Left kidney (tissue), 8 donors: Measurements from ENCODE around the gene RAD51AP2. TPM values are rescaled to one million over a fixed set of nuclear protein-coding genes. Genes with fewer than 3 reads are reported as not detected.
"Not testable (repeated sequence)": the region's sequence is repeated elsewhere in the genome, so short reads cannot be mapped to it uniquely, and the experiment has no call there.

Source experiments
- DNase-seq: peaks from one replicate; pipeline ENCODE4 v3.0.0-alpha.2; 2013
- long read RNA-seq, 8 donors: transcript quantifications; one replicate each; lab custom pipeline, GENCODE V29; 2026
- polyA plus RNA-seq: library from polyadenylated mRNA; unstranded; fragments of 120-200 nt; gene quantifications from one replicate; pipeline ENCODE4 v1.2.1, GENCODE V29; 2013; ENCODE audit not compliant: insufficient read length

The RAD51AP2 gene
- polyA plus RNA-seq, result 0.38 TPM
- long read RNA-seq, donor 1, result 0 reads
- long read RNA-seq, donor 2, result 0 reads
- long read RNA-seq, donor 3, result 0 reads
- long read RNA-seq, donor 4, result 0 reads
- long read RNA-seq, donor 5, result 0 reads
- long read RNA-seq, donor 6, result 0 reads
- long read RNA-seq, donor 7, result 0 reads
- long read RNA-seq, donor 8, result 0 reads

DNA sequence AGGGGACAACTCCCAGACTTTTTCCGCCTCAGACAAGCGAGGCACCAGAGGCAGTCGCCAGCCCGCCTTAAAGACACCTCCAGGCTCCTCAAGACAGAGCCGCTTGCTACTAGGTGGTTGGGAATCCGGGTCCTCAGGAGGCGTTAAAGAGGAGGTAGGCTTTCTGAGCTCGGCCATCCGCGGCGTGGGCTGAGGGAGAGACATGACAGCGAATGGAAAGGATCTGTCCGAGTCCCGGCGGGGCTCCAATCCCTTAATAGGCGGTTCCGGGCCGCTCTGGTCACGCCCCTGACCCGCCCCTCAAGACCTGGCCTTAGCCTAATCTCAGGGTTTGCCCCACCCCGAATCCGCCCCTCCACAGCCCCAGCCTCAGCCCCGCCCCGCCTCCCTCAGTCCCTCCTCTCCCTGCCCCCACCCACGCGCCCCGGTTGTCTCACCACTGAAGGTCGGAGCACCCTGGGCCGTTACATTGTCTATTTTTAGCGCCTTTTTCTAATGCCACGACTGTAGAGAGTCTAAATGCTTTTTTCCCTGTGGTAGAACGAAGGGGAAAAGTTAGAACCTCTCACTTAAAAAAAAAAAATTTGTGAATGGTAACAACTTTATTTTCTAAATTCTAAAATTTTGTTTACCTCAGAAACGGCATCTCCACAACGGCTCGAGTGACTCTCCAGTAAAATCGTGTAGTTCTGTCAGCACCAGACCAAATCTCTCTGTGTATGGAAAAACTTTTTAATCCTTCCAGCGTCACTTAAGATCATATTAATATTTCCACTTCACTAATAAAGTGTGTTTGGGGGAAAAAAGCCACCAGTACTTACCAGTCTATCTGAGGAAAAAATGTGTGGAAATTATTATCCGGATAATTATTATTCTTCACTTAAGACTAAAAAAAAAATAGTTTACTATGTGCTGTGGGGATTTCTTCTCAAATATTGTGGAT, at the start of gene RAD51AP2:
TSS of gene RAD51AP2 (minus strand) at position 229 of the 943 bp plus-strand sequence. CDS start at position 204, 25 bp downstream.
- DNase-seq, result peak; percentile 81

DNA sequence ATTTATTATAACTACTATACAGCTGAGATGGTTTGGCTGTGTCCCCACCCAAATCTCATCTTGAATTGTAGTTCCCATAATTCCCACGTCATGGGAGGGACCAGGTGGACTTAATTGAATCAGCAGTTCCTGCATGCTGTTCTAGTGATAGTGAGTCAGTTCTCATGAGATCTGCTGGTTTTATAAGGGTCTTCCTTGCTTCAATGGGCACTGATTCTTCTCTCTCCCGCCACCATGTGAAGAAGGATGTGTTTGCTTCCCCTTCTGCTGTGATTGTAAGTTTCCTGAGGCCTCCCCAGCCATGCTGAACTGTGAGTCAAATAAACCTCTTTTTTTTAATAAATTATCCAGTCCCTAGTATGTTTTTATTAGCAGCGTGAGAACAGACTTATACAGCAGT, 47.5 kb upstream of the RAD51AP2 start:
- not testable (repeated sequence) for DNase-seq

DNA sequence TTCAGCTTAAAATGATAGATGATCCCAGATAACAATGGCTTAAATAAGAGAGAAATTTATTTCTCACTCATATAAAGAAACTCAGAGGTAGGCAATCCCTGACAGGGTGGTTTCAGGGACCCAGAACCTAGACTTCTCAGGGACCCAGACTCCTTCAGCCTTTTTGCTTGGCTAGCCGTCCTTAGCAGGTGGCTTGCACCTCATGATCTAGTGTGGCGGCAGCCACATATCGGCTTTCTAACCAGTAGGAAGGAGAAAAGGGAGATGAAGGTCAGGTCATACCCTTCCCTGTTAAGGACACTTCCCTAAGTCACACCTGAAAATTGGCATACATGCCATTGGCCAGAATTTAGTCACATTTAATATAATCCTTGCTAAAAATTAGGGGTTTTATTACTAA, 40.6 kb upstream of the RAD51AP2 start:
- no peak for DNase-seq

DNA sequence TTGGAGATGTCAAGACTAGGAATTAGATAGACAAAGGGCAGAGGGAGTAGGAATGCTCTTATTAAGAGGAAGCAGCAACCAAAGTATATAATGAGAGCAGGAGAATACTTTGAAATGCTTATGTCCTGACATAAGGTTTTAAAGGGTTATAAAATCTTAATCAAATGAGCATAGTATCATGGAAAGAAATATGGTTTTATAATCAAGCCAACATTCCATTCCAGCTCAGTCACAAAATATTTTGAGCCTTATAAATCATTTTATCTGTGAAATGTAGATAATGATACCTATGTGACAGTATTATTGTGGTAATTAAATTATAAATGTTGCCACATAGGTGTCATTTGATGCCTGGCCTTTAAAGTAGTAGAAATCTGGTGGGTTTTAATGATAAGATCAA, 39.8 kb upstream of the RAD51AP2 start:
- no peak for DNase-seq

DNA sequence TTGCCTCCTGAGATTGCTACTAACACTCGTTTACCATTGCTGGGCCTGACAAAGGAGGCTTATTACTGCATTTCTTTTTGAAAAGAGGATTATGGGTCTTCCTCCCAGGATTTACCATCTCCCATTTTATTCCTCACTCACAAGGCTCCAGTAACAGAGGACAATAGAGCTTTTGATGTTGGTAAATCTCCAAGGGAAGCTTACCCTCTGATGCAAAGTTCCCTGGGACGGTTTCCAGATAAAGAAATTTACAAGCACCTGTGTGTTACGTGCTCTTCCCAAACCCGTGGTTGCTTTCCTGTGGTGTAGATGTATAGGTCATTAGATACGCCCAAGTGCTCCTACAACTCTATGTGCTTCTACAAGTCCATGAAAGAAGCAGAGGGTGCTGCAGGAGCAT, 39.4 kb upstream of the RAD51AP2 start:
- DNase-seq, result no peak

DNA sequence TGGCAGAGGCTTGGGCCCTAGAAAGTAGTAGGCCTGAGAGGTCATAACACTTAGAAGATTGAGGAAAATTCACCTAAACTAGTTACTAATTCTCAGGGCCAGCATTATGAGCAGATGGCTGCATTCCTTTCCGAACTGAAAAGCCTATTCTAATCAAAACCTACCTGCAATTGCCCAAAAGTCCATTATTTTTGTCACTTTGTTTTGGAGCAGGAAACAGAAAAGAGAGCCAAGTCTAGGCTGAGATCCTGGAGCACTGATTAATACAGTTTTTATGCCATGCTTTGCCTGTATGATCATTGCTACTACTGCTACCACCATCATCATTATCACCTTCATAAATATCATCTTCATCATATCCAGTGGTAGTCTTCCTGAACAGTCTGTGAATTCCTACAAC, 36.9 kb upstream of the RAD51AP2 start:
- DNase-seq, result no peak

DNA sequence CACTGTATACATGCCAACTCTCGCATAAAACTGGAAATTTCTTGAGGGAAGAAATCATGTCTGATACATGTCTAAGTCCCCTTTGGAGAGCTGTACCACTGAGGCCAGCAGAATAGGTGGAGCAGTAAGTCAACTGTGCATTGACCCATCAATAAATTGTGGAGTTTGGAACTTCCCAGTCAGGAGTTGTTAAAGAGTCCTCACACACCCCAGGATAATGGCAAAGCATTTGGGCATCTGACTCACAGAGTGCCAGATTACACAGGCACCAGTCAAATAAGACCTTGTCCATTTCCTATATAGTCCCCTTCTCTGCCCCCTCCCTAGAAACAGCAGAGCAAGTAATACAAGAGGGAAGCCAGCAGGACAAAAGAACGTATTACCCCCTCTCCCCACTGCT, 32.7 kb upstream of the RAD51AP2 start:
- DNase-seq, result no peak

DNA sequence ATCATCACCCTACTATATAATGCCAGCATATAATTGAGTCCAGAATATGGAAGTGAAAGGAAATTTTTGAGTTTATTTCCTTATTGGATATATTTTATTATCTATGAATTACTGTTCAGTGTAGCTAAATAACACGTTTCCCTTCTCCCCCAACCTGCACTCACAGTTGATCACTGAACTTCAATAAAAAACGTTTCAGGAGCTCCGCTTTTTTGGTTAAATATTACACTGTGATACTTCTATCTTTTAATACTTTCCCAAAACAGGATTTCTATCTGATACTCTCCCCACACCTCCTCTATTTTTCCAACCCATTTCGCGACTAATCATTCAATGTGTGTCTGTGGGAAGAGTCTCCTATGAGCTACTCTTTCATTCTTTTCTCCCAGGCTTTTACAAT, 29.5 kb upstream of the RAD51AP2 start:
- no peak for DNase-seq

DNA sequence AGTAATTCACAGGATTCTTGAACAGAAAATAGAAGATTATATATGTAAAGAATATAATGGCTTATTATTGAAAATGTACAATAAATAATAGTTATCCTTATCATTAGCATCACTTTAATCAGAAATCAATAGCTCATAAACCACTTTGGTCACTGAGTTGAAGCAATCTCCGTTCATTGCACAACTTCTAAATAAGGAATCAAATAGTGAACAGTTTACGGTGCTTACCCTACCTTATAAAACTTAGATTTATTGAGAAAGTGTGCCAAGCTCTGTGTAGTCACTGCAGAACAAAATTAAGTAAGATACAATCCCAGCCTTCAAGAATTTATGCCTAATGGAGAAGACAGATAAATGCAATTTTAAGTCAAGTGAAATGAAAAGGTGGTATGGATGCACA, 29.0 kb upstream of the RAD51AP2 start:
- DNase-seq, result no peak

DNA sequence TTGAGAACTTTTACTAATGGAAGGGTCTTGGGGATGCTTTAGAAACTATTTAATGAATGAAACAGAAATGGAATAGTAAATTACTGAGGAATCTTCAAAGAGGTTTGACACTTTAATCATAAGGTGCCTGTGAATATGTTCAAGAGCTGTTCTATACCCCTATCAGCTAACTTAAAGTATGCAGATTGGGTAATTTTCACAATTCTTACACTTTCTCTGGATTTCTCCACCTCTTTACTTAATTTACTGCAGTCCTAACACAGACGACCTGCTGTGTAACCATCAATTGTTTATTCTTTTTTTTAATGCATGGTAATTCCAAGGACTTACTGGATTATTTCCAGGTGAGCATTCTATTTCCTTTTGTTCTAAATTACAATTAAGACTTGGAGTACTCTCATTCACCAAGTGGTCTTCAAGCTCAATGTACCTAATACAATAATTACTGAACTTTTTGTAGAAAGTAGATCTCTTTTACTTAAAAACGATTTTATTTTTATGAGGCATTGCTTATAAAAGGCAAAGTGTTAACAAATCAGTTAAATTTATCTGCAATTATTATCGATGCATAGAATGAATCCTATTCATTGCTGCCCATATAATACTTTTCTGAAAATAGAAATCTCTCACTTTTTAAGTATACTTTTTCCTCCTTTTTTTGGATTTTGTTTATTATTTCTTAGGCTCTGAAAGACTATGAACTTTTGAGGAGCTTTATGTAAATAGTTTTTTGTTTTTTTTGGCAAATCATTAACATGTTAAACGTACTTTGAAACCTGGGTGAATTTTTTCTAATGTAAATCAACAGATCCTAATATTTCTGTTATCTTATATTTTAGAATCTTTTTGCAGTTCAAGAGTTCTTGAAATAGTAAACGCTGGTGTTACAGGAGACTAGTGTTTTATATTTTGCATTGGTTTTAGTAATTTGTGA, 27.7 kb upstream of the RAD51AP2 start:
- DNase-seq, result no peak

DNA sequence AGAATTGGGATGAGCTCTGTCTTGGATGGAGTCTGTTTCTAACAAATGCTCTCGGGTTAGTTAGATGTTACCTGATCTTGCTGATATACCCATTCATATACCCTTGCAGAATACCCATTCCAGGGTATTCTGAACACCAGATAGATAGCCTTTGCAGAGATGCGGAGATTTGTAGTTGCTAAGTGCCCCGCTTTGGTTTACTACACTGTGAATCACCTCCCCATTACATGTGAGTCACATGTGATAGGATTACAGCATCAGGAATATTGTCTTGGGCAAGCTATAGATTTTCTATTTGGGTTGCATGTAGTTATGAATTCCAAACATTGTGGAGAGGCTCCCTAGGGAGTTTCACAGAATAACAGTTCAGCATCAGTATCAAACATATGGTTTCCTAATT, 26.0 kb upstream of the RAD51AP2 start:
- no peak for DNase-seq

DNA sequence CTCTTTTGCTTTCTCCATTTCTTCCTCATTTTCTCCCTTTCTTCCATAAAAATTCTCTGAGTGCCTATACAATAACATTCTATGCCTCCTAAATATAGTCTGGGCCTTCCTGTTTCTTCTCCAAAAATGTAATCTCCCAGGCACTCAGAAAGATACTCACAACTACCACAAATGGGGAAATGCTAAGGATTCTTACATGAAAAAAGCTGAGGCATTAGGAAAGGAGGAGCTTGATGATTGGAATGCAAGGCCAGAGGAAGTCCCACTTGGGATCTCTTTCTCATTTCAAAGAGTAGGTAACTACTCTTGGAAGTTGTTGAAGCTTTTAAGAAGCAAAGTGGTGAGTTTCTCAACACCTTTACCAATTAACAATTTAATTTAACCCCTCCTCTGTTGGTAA, 25.6 kb upstream of the RAD51AP2 start:
- DNase-seq, result no peak

DNA sequence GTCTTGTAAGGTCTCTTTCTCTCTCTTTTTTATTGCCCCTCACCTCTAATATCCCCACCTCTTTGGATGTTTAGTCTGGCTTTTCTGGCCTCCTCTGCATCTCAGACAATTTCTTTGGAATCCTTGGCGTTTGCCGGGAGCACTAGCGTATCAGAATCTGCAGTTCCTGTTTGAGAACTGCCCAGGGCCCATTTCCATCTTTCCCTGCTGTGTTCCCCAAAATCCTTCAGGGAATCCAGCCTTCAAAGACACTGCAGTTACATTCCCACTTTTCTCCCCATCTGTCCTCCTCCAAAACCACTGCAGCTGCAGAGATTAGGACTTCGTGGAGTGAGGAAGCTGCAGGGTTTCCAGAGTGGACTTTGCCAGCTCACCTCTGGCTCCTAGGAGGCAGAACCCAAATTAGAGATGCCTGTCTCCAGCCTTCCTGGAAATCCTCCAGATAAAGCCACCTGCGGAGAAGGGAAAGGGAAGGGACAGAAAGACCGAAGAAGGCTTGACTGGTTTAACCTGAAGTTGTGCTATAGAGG, 25.0 kb upstream of the RAD51AP2 start:
- no peak for DNase-seq

DNA sequence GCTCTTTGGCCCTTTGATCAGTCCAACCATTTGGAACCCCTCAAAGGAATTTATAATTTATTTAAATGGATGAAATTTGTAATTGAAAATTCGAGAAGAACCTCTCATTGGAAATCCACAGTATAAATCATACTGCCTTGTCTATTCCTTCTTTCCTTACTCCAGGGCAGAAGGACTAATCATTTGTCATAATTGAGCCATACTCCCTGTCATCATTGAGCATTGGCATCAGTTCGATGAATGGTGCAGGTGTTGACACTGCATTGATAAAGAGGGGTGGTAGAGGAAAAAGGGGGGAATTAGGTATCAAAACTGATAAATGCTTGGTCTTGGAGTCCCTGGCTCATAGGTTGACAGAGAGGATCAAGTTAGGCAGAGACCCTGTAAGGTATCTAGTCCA, 24.2 kb upstream of the RAD51AP2 start:
- DNase-seq, result no peak

DNA sequence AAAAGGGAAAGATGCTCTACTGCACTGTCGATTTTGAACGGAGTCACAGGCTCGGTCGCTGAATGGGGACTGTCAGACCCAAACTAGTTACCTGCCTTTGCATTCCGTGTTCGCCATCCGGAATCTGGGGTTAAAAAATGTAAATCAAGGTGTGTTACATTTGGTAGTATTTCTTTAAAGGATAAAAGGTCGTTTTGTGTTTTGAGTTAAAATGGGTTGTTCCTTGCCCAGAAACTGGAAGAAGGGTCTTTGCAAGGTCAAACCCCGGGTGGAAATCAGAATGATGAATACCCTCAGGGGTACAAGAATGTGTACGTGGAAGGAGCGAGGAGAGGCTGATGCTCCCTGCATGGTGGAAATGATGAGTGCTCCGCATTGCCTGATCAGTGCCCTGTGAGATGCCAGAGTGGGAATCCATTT, 23.3 kb upstream of the RAD51AP2 start:
- DNase-seq, result no peak

DNA sequence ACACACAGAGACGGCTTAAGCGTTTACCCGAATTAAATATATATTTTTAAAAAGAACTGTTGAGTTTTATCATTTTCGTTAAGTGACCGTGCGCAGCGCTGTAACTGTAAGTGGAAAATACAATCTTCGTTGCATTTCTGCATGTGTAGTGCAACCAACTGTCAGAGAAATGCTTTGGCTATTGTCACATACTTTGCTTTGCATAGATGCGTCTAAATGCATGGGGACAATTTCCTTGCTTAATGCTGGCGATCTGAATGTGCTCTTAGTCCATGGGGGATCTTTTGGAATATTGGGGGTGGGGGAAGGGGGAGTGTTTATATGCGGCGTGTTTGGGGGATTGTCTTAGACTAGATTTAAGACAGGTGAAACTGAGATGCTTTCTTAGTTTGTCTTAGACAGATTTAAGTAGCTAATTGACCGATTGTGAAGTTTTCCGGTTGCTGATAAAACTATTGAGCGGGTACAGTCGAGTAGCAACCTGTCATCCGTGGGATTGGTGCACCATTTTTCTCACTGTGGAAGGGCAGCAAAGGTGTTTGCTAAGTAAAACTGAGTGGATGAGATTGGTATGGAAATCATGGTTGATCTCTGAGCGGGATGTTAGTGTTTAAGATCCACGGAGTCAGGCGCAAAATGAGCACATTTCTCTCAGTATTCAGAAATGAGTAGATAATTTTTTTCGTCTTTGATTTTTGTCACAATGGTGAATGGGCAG, 22.7 kb upstream of the RAD51AP2 start:
- no peak for DNase-seq

DNA sequence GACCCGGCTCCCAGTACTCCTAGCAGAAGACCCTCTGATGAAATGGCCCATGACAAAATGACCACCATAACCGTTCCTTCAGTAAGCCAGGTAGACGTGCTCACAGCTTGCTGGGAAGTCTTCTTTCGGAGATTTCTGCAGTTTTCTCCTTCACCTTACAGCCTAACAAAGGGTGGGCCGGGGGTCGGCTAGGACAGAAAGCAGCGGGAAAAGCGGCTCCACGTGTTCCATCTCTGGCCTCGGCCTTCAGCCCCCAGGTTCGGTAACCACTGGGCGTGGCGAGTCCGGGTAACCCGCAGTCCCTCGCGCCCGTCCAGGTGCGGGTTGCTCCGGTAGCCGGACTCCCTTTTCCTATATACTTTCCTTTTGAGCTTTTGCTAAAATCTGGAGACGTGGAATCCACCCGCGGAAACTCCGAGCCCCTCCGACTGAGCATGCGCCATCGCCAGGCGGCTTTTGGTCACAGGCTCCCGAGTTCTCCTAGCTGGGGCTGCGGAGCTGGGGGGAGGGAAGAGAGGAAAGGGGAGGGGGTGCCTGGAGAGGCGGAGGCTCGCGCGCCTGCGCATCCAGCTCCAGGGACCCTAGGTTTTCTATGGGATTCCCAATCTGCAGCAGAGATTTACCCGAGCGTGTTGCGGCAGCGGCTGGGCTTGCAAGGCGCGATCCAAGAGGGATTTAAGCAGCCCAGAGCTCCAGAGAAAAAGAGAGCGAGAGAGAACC, 22.0 kb upstream of the RAD51AP2 start, which contains the start of gene VSNL1:
TSS of gene VSNL1 (plus strand) at position 604 of the 720 bp plus-strand sequence. CDS start 51,379 bp downstream, outside the sequence.
- peak; percentile 94 for DNase-seq

DNA sequence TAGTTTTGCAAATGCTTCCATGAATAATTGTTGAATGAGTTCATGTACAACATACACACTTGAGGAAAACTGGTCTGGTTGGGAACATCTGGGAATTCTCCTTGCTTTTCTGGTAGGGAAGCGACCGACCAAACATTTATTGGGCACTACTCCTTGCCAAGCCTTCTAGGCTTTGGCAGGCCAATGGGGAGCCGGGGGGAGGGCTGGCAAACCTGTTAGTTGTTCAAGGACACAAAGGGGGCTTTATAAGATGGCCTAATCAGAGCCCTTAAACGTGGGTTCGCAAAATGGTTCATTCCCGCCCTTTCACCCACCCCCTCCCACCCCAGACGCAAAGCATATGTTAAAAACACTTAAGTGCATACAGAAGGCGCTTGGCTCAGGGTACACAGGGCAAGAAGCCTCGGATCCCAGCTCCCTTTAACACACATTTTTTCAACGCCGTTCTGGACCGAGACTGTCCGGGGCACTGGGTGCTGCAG, 21.4 kb upstream of the RAD51AP2 start:
- DNase-seq, result peak; percentile 32

DNA sequence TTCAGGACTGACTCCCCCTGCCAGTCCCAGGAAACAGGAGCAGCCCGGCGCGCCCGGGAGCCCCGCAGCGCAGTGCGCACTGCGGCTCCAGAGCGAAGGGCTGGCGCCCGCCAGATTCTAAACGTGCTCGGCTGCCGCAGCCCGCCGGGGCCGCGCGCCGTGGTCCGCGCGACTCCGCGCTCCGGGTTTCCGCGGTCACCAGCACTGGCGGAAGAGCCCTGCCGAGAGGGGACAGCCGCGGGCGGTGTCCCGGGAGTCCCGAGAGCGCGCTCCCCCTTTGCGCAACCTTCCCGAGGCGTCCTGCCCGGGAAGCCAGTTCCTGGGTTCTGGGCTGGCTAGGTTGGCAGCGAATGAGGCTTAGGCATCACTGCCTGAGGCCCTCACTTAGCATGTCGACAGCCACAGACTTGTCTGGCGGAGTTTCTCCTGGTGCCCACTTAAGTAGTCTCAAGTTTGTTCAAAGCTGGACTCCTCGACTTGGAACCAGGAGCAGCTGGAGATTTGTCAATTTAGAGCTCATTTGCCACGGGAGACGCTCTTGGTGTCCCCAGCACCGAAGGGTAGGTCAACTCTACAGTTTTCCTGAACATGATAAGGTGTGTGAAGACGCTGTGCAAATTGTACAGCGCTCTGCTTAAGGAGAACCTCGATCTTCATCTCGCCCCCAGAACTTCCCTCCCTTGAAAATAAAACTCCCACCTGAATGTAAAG, 20.8 kb upstream of the RAD51AP2 start:
- DNase-seq, result peak; percentile 78
